DND-41 (cell line): ENCODE measurements around the gene CTSA.

Source experiments
- CTCF ChIP-seq: IDR thresholded peaks from 2 replicates; pipeline ENCODE4 v1.5.1; 2012; ENCODE audit warnings: borderline replicate concordance, low read length, moderate library complexity, mild to moderate bottlenecking; ENCODE audit not compliant: poor library complexity, severe bottlenecking; ENCODE audit errors: extremely low read depth
- EZH2 ChIP-seq: IDR thresholded peaks from 3 replicates; pipeline ENCODE4 v1.6.1; 2012; ENCODE audit warnings: borderline replicate concordance, low read depth, mild to moderate bottlenecking, moderate library complexity, low read length, inconsistent platforms; ENCODE audit not compliant: severe bottlenecking

GRCh38 chr20:45907219-45907948 lies 16.2 kb downstream of the CTSA start:
- TF ChIP-seq CTCF = no peak
- no peak for TF ChIP-seq EZH2
